Stimulated activated CD8-positive, alpha-beta memory T cell treated with anti-CD3 and anti-CD28 coated beads, Interleukin-7, amount 100 ng/mL, for 1 hour (primary cell): ENCODE data around the gene ADGRF1.
"Not testable (repeated sequence)": the region's sequence is repeated elsewhere in the genome, so short reads cannot be mapped to it uniquely, and the experiment has no call there.

Experiments
- DNase-seq, 2 donors: peaks; one replicate each; pipeline ENCODE4 v3.0.0-alpha.2; 2020; ENCODE audit warnings: low read depth in 2 of 2

ADGRF1 gene

DNA sequence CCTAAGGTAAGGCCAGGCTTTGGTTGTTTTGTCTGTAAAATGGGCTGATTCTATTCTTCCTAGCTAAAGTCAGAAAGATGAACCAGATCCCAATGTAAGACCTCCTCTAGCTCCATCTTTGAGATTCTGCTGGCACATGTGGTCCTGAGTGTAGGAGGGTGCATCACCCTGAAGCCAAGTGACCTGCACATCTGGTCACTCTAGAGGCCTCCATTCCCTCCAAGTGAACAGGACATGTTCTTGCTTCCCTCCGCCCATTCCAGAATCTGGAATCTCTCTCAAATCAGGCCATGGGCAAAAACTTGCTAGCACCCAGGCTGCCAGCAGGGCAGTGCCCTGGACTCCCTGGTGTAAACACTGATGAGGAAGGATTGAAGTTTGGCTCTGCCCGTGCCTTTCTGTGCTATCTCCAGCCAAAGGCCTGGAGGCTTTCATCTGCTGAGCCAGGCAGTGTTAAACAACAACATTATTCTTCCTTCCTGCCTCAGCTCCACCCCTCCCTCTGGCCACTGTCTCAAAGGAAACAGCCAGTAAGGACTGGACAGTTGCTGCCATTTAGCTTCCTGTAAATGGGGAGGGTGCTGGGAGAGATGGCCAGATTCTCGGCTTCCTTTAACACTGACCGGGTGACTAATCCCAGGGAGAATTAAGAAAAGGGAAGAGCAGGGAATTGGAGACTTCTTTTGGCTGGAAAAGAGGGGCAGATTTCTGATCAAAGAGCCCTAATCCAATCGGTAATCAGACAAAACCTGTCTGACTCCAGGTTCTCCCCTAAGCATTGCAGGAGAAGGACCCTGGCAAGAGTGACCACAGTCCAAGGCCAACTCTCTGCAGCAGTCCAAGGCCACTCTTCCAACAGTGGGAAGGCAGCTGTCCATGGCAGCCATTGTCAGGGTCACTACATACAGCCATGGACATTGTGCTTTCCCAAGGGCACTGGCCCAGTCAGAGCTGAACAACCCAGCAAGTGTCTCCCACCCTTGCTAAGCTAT lies 19.5 kb upstream of the ADGRF1 start:
- DNase-seq, result no peak

- DNase-seq, result no peak
Observed at GRCh38 chr6:47059216-47059885, 17.2 kb upstream of the ADGRF1 start.

GRCh38 chr6:47057830-47058540 lies 15.9 kb upstream of the ADGRF1 start:
- no peak for DNase-seq

GRCh38 chr6:47056832-47057231 lies 14.7 kb upstream of the ADGRF1 start:
- no peak for DNase-seq

DNA sequence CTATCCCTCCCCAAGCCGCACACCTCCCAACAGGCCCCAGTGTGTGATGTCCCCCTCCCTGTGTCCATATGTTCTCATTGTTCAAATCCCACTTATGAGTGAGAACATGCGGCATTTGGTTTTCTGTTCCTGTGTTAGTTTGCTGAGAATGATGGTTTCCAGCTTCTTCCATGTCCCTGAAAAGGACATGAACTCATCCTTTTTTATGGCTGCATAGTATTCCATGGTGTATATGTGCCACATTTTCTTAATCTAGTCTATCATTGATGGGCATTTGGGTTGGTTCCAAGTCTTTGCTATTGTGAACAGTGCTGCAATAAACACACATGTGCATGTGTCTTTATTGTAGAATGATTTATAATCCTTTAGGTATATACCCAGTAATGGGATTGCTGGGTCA lies 12.2 kb upstream of the ADGRF1 start:
- not testable (repeated sequence) for DNase-seq

DNA sequence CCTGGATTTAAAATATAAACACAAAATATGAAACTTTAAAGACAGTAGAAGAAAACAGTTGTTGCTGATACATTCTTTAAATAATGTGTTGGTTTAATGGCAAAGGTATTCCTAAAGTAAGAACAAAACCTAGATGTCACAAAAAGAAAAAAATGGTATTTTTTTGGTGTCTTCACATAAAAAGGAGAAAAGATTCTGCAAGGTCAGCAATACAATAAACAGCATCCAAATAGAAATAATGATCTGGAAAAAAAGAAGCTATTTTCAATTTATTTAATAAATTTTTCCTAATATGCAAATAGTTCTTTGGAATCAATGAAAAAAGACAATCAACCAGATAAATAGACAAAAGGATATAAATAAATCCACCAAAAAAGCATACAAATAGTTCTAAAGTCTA lies 6.5 kb upstream of the ADGRF1 start:
- no peak for DNase-seq

DNA sequence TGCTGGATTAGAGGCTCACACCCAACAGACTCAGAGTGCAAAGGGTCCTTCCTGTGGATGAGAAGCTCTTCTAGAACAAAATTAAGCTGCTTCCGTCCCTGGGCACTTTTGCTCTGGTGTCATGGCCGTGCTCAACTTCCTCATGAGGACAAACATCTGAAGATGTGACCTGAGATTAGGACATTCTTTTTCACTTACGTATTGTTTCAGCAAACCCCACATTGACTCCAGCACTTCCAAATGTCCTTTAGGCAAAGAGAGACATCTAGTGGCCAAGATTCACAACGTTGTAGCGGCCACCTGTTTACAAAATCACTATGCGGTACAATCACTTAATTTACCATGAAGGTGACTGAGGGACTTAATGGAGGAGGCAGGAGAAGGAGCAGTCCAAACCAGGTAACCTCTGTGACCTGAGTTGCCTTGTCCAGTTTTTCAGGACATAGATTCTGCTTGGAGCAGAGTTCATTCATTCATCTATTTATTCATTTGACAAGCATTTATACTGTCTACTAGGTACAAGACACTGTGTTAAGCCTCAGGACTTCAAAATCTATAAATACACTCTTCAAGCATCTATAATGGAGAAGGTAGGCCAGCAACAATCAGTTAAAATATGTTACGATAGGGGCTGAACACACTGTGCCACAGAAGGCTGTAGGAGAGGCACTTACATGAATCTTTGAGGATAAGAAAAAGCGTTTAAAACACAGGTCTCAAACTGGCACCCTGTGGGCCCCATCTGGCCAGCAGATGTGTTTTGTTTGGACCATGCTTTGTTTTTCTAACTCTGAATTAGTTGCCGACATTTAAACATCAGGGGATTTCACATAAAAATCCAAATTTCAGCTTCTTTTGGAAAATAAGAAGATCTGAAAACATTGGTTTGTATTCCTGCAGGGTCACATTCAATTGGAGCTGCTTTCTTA lies 5.6 kb upstream of the ADGRF1 start:
- no peak for DNase-seq

GRCh38 chr6:47047097-47047478 lies 5.0 kb upstream of the ADGRF1 start:
- DNase-seq, result no peak

DNA sequence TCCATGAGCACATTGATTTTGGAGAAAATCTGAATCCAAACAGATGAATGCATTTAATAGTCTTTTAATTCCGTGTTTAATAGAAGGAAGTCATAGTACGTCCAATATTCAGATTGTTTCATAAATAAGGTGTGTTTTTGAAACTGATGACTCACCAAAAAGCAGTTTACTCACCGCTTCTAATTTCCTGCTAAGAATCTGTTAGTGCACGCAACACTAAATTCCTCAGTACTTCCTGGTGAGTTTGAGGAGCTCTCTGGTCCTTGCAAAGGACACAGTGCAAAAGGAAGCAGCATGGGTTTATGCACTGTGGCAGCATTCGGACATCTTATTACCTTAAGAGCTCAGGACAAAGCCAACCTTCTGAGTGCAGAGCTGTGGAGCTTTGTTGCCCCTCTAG lies 2.3 kb upstream of the ADGRF1 start:
- no peak for DNase-seq

GRCh38 chr6:47043286-47043685 lies 1.2 kb upstream of the ADGRF1 start:
- DNase-seq, result no peak

DNA sequence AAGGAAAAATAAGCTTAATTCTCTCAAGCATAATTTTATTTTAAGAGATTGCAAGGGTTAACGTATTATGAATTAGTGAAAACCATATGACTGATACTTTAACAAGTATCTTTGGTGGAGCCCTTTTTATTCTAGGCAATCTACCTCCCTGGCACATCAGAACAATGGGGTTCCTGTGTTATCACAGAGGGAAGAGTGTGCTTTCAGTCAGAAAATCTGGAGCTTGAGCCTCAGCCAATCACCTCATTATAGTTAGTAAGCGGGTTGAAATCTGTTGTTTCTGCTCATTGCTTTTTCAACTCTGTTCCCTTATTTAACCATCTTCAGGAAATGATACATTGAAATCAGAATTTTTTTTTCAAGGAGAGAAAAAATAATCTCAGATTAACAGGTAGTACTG lies 391 bp downstream of the ADGRF1 start:
- no peak for DNase-seq

GRCh38 chr6:47034926-47035325 lies 7.2 kb downstream of the ADGRF1 start:
- no peak for DNase-seq

GRCh38 chr6:47034421-47034820 lies 7.7 kb downstream of the ADGRF1 start:
- no peak for DNase-seq

- DNase-seq, result no peak
Observed at GRCh38 chr6:47032974-47033765, 9.0 kb downstream of the ADGRF1 start.

DNA sequence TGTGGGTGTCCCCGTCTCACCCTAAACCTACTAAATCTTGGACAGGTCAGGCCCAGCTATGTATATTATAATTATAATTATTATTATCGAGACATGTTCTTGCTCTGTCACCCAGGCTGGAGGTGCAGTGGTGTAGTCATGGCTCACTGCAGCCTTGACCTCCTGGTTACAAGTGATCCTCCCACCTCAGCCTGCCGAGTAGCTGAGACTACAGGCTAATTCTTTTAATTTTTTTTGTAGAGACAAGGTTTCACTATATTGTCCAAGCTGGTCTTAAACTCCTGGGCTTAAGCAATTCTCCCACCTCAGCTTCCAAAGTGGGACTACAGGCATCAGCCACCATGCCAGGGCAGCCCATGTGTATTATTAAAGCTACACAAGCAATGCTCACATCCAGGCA lies 10.5 kb downstream of the ADGRF1 start:
- DNase-seq, result no peak

DNA sequence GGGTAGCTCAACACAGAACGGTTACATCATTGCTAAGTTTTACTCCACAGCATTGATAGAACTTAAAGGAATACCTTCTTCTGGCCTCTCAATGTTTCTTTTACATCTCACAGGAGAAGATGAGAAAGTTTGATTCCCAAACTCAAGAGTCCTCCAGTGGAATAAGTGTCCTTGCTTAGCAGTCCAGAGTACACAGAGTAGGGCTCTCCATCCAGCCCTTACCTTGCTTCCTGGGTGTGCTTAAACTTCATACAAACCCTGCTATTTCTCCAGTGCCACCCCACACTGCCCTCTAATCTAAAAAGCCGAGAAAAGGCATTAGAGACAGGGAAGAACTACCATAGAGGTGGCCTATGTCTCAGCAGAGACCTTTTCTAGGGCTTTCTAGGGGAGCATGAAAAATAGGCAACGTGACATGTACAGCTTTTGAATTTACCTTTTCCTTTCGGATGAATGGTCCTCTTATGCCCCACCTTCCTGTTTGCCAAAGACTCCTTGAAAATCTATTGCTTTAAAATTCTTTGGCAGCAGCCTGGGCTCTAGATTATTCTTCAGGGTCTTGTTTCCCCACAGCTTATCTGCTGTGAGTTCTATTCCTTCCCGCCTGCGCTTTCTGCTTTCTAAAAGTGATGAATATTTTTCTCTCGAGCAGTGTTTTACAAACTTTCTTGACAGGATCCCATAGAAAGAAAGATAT lies 12.1 kb downstream of the ADGRF1 start:
- no peak for DNase-seq

DNA sequence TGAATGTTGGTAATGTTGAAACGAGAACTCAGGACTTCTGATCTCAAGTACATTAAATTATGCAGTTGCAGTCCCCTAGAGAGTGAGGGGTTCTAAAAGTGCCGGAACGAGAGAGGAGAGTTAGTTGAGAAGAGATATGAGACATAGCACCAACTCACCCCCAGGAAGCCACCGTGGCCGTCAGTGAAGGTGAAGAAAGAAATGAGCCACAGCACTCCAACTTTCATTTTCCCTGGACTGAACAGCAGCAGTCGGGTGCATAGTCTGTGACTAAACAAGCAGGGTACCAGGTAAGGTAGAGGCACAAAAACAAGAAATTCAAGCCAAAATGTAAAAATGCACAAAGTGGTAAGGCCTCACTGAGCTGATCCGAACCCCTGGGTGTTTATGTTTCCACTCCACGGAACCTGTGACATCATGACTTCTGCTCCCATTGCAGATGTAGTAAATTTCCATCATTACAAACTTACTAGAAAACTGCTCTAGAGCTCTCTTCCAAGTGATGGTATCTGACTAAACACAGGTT lies 13.2 kb downstream of the ADGRF1 start:
- DNase-seq, result no peak

DNA sequence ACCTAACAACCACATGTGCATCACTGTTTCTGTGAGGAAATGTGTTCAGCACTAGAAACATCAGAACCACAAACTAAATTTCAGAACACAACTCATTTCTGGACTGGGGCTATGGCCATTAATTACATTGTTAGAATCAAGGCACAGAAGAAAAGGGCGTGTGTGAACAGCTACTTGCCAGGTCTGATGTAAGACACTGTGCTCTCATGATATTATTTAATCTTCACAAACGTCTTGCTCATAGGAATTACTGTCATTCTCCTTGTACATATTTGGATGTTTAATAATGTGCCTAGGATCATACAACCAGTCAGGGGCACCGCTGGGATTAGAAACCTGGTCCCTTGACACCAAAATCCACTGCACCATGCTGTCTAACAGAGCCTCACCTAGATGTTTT lies 14.8 kb downstream of the ADGRF1 start:
- no peak for DNase-seq

DNA sequence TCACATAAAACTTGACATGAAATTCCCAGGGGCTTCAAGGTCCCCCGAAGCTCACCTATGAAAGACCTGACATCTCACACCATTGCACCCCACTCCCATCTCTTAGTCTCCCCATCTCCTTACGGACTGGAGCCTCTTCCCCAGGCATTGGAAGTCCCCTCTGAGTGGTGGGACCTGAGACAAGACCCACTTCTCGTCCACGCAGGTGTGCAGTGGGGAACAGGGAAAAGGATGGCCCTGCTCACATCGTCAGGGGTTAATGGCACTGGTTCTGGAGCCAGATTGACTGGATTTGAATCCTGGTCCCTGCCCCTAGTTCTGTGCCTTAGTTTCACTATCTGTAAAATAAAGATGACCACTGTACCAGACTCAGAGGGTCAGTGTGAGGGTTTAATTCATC lies 15.5 kb downstream of the ADGRF1 start:
- DNase-seq, result no peak

GRCh38 chr6:47023573-47023972 lies 18.6 kb downstream of the ADGRF1 start:
- DNase-seq, result no peak
